Measurements from ENCODE around the gene GSK3B.

GSK3B gene

GRCh38 chr3:120093911-120094775 lies at the start of gene GSK3B:
Gene GSK3B, minus strand, starts transcription at chr3:120094447. Its CDS starts 1,013 bp downstream, at chr3:120093434.
- peak; percentile 47 to 61 for DNase-seq (ENCODE audit: low read depth in 2 of 2)

DNA sequence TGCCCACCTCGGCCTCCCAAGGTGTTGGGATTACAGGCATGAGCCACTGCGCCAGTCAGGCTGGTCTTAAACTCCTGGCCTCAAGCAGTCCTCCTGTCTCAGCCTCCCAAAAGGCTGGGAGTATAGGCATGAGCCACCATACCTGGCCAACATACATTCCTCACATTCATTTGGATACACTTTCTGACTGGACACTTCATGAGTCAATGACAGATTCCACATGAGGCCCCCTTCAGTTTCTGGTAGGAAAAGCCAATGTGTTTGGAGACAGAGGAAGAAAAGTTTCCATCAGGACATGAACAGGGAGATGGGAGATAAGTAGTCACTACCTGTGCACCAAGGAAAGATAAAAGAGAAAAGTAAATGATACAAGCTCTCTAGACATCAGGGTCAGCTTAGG lies 49.4 kb upstream of the GSK3B start:
- DNase-seq (ENCODE audit: low read depth in 2 of 2): no peak

DNA sequence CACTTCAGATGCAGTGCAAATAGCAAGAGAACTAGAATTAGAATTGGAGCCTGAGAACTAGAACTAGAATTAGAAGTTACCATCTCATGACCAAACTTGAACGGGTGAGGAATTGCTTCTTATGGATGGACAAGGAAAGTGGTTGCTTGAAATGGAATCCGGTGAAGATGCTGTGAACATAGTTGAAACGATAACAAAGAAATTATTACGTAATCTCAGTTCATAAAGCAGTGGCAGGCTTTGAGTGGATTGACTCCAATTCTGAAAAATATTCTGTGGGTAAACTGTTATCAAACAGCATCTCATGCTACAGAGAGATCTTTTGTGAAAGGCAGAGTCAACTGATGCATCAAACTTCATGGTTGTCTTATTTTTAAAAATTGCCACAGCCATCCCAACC lies 48.0 kb upstream of the GSK3B start:
- no peak for DNase-seq (ENCODE audit: low read depth in 2 of 2)

- DNase-seq (ENCODE audit: low read depth in 2 of 2): no peak
These were observed 46.0 kb upstream of the GSK3B start for GRCh38 chr3:120140098-120140742.

DNA sequence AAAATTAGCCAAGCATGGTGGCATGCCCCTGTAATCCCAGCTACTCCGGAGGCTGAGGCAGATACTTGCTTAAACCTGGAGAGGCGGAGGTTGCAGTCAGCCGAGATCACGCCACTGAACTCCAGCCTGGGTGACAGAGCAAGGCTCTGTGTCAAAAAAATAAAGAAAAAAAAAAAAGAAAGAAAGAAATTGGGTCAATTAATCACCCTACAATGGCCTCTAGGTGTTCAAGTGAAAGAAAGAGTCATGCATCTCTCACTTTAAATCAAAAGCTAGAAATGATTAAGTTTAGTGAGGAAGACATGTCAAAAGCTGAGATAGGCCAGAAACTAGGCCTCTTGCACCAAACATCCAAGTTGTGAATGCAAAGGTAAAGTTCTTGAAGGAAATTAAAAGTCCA lies 44.9 kb upstream of the GSK3B start:
- no peak for DNase-seq (ENCODE audit: low read depth in 2 of 2)

DNA sequence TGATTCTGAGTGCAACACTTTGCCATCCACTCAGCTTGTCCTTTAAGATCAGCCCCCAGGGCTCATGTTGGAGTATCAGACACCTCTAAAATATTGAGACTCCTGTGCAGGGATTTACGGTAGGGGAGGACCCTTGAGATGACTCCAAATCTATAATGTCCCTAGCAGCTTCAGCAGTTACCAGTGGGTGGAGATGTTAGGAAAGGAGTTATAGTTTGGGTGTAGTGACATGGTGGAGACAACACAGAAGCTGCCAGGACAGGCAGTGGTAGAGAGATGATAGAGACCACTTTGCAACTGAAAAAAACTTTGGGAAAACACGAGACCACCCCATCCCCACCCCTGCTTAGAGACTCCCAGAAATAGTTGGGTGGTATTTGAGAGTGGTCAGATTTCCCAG lies 43.3 kb upstream of the GSK3B start:
- DNase-seq (ENCODE audit: low read depth in 2 of 2): no peak

GRCh38 chr3:120130656-120131055 lies 36.4 kb upstream of the GSK3B start:
- no peak for DNase-seq (ENCODE audit: low read depth in 2 of 2)

DNA sequence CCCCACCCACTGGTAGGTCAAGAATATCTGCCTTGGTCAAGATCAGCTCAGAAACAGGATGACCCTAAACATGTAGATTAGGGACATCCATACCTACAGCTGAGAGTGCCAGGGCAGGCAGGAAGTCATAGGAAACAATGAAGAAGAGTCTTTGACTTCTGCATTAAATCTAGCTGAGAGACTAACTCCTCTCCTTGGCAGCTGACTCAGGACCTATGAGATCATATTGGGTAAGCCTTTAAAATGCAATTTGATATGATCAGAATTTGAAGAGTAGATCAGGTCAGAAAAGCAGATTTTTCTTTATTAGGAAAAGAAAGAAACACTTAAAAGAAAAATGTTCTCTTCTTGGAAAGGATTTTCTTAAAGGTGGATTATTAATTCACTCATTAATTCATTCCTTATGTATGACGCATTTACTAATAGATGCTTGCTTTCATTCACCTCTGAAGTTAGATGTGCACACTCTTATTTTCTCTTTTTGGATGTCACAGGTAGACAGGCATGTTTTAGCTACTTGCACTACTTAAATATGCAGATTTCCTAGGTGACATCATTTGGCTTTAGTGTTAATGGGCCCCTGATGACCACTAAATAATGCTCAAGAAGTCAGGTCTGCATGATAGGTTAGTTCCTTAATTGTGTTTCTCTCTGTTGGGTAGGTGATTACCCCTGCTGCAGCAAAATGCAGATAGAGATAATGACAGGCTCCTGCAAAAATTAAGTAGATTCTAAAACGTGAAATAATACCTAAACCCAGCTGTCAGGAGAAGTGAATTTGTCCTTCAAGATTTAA lies 35.7 kb upstream of the GSK3B start:
- no peak for DNase-seq (ENCODE audit: low read depth in 2 of 2)

DNA sequence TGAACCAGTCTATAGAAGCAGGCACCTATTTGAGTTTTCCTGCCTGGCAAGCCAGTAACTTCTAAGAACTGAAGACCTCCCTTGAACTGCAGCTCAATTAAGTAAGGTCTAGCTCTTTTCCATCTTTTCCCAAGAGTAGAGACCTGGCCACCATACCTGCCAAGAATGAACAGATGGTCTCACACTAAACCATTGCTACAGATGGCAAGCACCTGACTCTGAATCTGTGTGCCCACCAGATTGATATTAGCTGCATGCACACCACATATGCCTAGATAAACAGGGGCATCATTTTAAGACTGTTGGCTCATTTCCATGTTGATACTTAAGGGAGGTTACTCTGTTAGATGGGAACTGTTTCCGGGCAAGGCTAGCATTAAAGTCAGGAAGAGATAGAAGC lies 34.8 kb upstream of the GSK3B start:
- DNase-seq (ENCODE audit: low read depth in 2 of 2): no peak

- no peak for DNase-seq (ENCODE audit: low read depth in 2 of 2)
These were observed 31.7 kb upstream of the GSK3B start for GRCh38 chr3:120125992-120126391.

DNA sequence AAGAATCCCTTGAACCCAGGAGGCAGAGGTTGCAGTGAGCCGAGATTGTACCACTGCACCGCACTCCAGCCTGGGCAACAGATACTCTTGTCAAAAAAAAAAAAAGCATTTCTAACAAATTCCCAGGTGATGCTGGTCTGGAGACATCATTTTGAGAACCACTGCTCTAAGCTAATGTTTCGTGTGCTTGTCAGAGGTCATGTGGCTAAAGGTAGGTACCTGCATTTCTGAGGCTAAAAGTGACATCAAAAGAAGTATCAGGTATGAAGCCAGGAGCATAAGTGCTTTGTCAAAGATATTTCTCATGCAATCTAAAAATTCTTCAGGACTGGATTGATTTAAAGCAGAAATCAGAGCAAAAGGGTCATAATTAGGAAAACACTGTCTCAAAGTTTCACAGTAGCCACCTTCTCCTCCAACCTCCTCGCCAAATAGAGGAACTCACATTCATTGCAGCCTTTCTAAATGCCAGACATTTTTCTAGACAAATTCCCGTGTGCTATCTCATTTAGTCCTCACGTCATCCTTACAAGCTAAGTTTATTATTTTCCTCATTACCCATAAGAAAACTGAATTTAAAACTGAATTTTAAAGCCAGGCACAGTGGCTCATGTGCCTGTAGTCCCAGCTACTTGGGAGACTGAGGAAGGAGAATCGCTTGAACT lies 25.7 kb upstream of the GSK3B start:
- no peak for DNase-seq (ENCODE audit: low read depth in 2 of 2)

- DNase-seq (ENCODE audit: low read depth in 2 of 2): no peak
These were observed 20.7 kb upstream of the GSK3B start for GRCh38 chr3:120114981-120115380.

DNA sequence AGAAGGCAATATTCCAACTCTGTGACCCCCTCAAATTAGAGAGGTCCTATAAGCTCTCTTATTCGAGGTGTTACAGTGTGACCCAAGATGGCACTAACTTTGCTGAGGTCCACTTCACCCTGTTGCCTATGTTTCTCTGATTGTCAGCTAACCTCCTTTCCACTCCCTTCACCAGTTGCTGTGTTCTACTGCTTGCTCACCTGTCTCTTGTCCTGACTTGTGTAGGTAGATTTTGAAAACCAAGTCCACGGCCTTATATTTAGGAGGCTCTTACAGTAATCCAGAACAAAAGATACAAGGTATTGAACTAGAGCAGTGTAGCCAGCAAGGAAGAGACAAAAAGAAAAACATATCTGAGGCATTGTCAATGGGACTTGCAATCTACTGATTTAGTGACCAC lies 20.1 kb upstream of the GSK3B start:
- no peak for DNase-seq (ENCODE audit: low read depth in 2 of 2)

GRCh38 chr3:120113128-120114116 lies 19.2 kb upstream of the GSK3B start:
- no peak for DNase-seq (ENCODE audit: low read depth in 2 of 2)

DNA sequence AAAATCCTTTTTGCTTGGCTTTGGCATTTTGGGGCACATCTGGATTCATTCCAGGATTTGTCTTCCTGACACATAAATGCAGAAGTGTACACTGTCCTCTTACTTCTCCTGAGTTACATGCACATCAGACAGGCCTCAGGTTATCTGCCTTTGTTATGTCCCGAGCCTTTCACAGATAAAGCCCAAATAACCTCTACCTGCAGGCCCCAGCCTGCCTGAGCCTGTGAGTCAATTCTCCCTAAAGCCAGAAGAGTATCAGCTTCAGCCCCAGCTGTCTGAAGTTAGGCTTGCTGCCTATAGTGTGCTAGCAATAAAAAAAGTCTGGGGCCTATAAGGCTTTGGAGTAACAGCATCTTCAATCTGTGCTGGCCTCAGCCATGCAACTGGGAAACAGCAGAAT lies 17.7 kb upstream of the GSK3B start:
- DNase-seq (ENCODE audit: low read depth in 2 of 2): no peak

- no peak for DNase-seq (ENCODE audit: low read depth in 2 of 2)
These were observed 9.0 kb upstream of the GSK3B start for GRCh38 chr3:120103276-120103675.

GRCh38 chr3:120102674-120103073 lies 8.4 kb upstream of the GSK3B start:
- DNase-seq (ENCODE audit: low read depth in 2 of 2): no peak

GRCh38 chr3:120102232-120102631 lies 8.0 kb upstream of the GSK3B start:
- no peak for DNase-seq (ENCODE audit: low read depth in 2 of 2)

DNA sequence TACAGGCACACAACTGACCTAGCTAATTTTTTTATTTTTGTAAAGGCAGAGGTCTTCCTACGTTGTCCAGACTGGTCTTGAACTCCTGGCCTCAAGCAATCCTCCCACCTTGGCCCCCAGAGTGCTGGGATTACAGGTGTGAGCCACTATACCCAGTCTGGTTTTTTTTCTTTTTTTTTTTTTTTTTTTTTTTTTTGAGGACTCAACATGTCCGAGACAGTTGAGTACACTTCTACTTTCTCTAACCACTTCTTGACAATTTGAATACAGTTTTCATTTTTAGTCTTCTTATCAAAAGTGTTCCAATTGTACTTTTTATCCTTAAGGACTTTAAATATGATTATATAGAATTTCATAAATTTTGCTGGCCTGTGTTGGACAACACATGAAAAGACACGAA lies 7.4 kb upstream of the GSK3B start:
- DNase-seq (ENCODE audit: low read depth in 2 of 2): no peak

- no peak for DNase-seq (ENCODE audit: low read depth in 2 of 2)
These were observed 6.5 kb upstream of the GSK3B start for GRCh38 chr3:120100711-120101110.

- no peak for DNase-seq (ENCODE audit: low read depth in 2 of 2)
These were observed 4.5 kb upstream of the GSK3B start for GRCh38 chr3:120098710-120099109.

Data from stimulated activated CD4-positive, alpha-beta T cell treated with anti-CD3 and anti-CD28 coated beads, Interleukin-12 subunit alpha, Interleukin-12 subunit beta, amount 100 ng/mL, for 24 hours (primary cell).